Measurements from ENCODE around the gene TRABD2B. TPM values are rescaled to one million over a fixed set of nuclear protein-coding genes. Genes with fewer than 3 reads are reported as not detected.

The TRABD2B gene
- total RNA-seq, 3 donors from 2014 or later (not counting 1 experiment from before 2014, with no cell fraction given), result not detected

DNA sequence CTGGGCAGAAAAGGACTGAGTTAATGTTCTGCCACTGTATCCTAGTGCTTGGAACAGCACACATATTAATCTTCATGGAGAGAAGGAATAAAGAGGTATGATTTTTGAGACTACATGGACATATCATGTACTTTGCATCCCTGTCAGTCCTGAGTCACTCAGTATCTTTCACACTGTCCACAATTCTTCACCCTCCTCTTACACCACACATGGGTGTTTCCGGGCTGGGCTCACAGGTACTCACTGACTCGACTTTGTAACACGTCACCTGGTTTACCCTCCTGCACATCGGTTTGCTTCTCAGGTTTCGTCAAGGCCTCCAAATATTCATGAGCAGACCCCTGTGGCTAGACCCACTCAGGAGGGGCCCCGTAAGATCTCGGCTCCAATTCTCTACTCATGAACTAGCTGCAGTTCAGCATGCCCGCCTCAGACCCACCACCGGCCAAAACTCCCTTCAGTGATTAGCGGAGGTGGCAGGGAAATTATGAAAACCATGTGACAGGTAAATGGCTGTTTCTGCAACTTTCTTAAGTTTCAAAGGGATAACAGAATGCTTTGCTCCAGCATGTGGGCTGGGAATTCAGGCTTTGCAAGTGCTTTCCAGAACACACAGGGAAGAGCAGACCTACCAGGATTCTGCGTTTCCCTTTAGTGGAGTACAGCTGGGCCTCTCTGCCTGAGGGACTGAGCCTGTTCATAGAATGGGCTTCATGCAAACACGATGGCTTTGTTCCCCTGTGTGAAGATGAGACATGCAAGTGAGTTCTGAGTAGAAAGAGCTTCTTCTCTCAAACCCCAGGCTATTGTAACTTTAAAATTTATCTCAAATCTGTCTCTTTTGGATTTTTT is 31.3 kb upstream of the TRABD2B start:
- no peak overlapping the region for H3K4me3 Mint-ChIP-seq
- H3K36me3 ChIP-seq (ENCODE audit: control insufficient read depth, insufficient read depth, low read length), result no peaks in the 10 kb centered on the region
- ATAC-seq (no peak), DNase-seq (no peak)
- no peaks in the 10 kb centered on the region for H3K9me3 ChIP-seq (ENCODE audit: control insufficient read depth, insufficient read depth, low read length)
- intact Hi-C loops (cut with micrococcal nuclease), result no loop called here
- no peaks in the 10 kb centered on the region for H3K4me1 ChIP-seq (ENCODE audit: control insufficient read depth, insufficient read depth, low read length)
- H3K4me3 ChIP-seq (ENCODE audit: low read length), result no peak overlapping the region
- peaks cover 0 to 12% of the 10 kb centered on the region in 2 donors for H3K27me3 Mint-ChIP-seq (ENCODE audit: low read depth in 2 of 2)
- H3K27ac Mint-ChIP-seq, result no peak overlapping the region
- 89% methylated on average over 12 of the region's 12 CpGs for WGBS (ENCODE audit: insufficient coverage)
- TF ChIP-seq, protein P1, sequence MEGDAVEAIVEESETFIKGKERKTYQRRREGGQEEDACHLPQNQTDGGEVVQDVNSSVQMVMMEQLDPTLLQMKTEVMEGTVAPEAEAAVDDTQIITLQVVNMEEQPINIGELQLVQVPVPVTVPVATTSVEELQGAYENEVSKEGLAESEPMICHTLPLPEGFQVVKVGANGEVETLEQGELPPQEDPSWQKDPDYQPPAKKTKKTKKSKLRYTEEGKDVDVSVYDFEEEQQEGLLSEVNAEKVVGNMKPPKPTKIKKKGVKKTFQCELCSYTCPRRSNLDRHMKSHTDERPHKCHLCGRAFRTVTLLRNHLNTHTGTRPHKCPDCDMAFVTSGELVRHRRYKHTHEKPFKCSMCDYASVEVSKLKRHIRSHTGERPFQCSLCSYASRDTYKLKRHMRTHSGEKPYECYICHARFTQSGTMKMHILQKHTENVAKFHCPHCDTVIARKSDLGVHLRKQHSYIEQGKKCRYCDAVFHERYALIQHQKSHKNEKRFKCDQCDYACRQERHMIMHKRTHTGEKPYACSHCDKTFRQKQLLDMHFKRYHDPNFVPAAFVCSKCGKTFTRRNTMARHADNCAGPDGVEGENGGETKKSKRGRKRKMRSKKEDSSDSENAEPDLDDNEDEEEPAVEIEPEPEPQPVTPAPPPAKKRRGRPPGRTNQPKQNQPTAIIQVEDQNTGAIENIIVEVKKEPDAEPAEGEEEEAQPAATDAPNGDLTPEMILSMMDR (IDR thresholded peaks at IDR 0.05), result no peak
- no peaks in the 10 kb centered on the region for H3K27me3 ChIP-seq (ENCODE audit: control insufficient read depth, insufficient read depth, low read length)
- H3K4me1 Mint-ChIP-seq, result no peaks in the 10 kb centered on the region
- no peak overlapping the region for H3K27ac ChIP-seq (ENCODE audit: low read length)
- no peaks in the 10 kb centered on the region for H3K36me3 Mint-ChIP-seq
- H3K9me3 Mint-ChIP-seq, result no peaks in the 10 kb centered on the region

DNA sequence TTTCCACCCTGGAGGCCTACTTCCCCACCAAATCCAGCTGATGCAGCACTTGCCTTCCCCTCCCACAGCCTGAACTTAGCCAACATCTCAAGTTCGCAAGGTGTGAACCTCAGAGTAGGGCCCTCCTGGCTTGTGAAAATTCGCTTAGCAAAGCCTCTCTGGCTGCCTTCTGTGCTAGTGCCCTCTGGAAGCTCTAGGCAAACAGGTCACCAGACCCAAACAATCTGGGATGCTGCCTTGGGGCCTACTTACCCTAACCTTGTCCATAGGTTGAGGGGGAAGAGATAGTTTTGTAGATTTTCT is 30.3 kb upstream of the TRABD2B start:
- WGBS (ENCODE audit: insufficient coverage), result 88% methylated on average over 2 of the region's 2 CpGs
- Mint-ChIP-seq H3K4me1 (no peaks in the 10 kb centered on the region), H3K9me3 (no peaks in the 10 kb centered on the region), H3K27ac (no peak overlapping the region), H3K27me3 (ENCODE audit: low read depth in 2 of 2) (peaks cover 3 to 12% of the 10 kb centered on the region in 2 donors), H3K36me3 (no peaks in the 10 kb centered on the region), H3K4me3 (no peak overlapping the region)
- DNase-seq (no peak), ATAC-seq (no peak)
- Histone ChIP-seq H3K4me1 (ENCODE audit: control insufficient read depth, insufficient read depth, low read length) (no peaks in the 10 kb centered on the region), H3K27me3 (ENCODE audit: control insufficient read depth, insufficient read depth, low read length) (no peaks in the 10 kb centered on the region), H3K27ac (ENCODE audit: low read length) (no peak overlapping the region), H3K4me3 (ENCODE audit: low read length) (no peak overlapping the region), H3K36me3 (ENCODE audit: control insufficient read depth, insufficient read depth, low read length) (no peaks in the 10 kb centered on the region), H3K9me3 (ENCODE audit: control insufficient read depth, insufficient read depth, low read length) (no peaks in the 10 kb centered on the region)
- TF ChIP-seq, protein P1 (IDR thresholded peaks at IDR 0.05), result no peak
- intact Hi-C loops (cut with micrococcal nuclease), result no loop called here

DNA sequence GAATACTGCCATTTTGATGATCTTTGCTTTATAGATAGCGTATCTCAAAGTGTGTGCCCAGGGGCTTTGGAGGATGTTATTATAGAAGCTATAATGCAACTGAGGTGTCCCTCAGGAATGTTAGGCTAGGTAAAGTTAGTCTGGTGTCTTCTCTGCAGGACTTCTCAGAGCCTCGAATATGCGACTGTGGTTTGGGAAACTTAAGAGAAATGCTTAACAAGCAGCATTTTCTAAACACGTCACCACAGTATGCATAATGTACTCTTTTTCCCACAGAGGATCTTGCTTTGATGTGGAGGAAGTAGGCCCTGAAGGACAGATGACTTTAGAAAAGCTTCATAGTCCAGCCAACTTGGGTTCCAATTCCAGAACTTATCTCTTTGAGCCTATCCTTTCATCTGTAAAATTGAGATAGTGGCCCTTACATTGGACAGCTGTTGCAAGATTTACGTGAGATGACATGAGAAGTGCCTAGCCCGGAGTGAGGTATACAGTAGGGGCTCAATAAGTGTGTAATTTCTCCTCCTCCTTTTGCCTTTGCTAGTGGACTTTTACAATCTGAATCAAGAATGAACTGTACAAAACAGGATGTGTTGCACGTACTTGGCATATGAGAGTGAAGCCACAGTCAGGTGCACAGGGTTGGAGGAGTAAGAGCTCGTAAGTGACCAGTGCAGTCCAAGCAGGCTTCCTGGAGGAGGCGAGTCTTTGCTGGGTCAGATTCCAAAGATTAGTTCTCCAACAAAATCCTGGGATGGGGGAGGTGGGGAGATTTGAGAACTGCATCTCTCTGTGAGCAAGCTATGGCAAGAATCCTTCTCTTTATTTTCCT is 29.7 kb upstream of the TRABD2B start:
- no peaks in the 10 kb centered on the region for H3K4me1 ChIP-seq (ENCODE audit: control insufficient read depth, insufficient read depth, low read length)
- intact Hi-C loops (cut with micrococcal nuclease), result no loop called here
- TF ChIP-seq, protein P1 (IDR thresholded peaks at IDR 0.05), result no peak
- Mint-ChIP-seq H3K36me3 (no peaks in the 10 kb centered on the region), H3K27ac (no peak overlapping the region), H3K27me3 (ENCODE audit: low read depth in 2 of 2) (peaks cover 8 to 12% of the 10 kb centered on the region in 2 donors), H3K4me1 (no peaks in the 10 kb centered on the region), H3K9me3 (no peaks in the 10 kb centered on the region), H3K4me3 (no peak overlapping the region)
- no peaks in the 10 kb centered on the region for H3K27me3 ChIP-seq (ENCODE audit: control insufficient read depth, insufficient read depth, low read length)
- H3K27ac ChIP-seq (ENCODE audit: low read length), result no peak overlapping the region
- no peaks in the 10 kb centered on the region for H3K9me3 ChIP-seq (ENCODE audit: control insufficient read depth, insufficient read depth, low read length)
- no peak for ATAC-seq
- H3K36me3 ChIP-seq (ENCODE audit: control insufficient read depth, insufficient read depth, low read length), result no peaks in the 10 kb centered on the region
- no peak overlapping the region for H3K4me3 ChIP-seq (ENCODE audit: low read length)
- 86% methylated on average over 7 of the region's 9 CpGs for WGBS (ENCODE audit: insufficient coverage)
- DNase-seq, result no peak

All from natural killer cell (primary cell).